Tibial nerve (tissue), 4 donors: Measurements from ENCODE around the gene SKAP2. TPM values are rescaled to one million over a fixed set of nuclear protein-coding genes. Genes with fewer than 3 reads are reported as not detected.

ENCODE experiments used
- DNase-seq, 2 donors: peaks; one replicate each; pipeline ENCODE4 v3.0.0-alpha.2; 2019; ENCODE audit warnings: low spot score in 2 of 2
- H3K27ac ChIP-seq, 4 donors: fragments of 200-600 bp; sonication (generic) in 3 of 4; one replicate each; pipeline ENCODE4 v1.5.1; 2017 to 2019; ENCODE audit warnings: mild to moderate bottlenecking in 1 of 4
- H3K27me3 ChIP-seq, 2 donors: fragments of 200-600 bp; sonication (generic) in 1 of 2; one replicate each; pipeline versions ENCODE4 v1.5.1 to v1.6.0; 2017 to 2019
- H3K36me3 ChIP-seq, 3 donors: fragments of 200-600 bp; sonication (generic); one replicate each; pipeline ENCODE4 v1.5.1; 2018 to 2019
- H3K4me1 ChIP-seq, 4 donors: fragments of 200-600 bp; sonication (generic) in 3 of 4; one replicate each; pipeline ENCODE4 v1.5.1; 2017 to 2019
- H3K4me3 ChIP-seq, 4 donors: fragments of 200-600 bp; sonication (generic) in 3 of 4; one replicate each; pipeline ENCODE4 v1.5.1; 2017 to 2019; ENCODE audit warnings: mild to moderate bottlenecking in 1 of 4, moderate library complexity in 1 of 4
- H3K9me3 ChIP-seq, 4 donors: fragments of 200-600 bp; sonication (generic) in 3 of 4; one replicate each; pipeline ENCODE4 v1.5.1; 2017 to 2019
- CTCF ChIP-seq, 5 experiments: fragments of 200-600 bp in 3 of 5; fragments of 450-650 bp in 2 of 5; sonication (generic) in 3 of 5; IDR thresholded peaks; one replicate each; pipeline ENCODE4 v1.5.1; 2016 to 2019; ENCODE audit warnings: antibody characterized with exemption in 5 of 5, mild to moderate bottlenecking in 3 of 5, moderate library complexity in 2 of 5
- EP300 ChIP-seq, 2 donors: sonication (generic); formaldehyde crosslinking; IDR thresholded peaks; one replicate each; pipeline ENCODE4 v1.6.1; 2017; ENCODE audit warnings: antibody characterized with exemption in 2 of 2, mild to moderate bottlenecking in 1 of 2
- POLR2A ChIP-seq, 2 donors: fragments of 450-650 bp; IDR thresholded peaks; one replicate each; pipeline ENCODE4 v1.6.1; 2017; ENCODE audit warnings: antibody characterized with exemption in 2 of 2, mild to moderate bottlenecking in 2 of 2, moderate library complexity in 2 of 2
- WGBS, 2 donors: methylation state at CpG; one replicate each; pipeline ENCODE4 v1.1.5; 2018; 5-methylcytosine and 5-hydroxymethylcytosine counted together
- total RNA-seq, 4 donors: library from RNA; depleted of rRNA; stranded (reverse); fragments of >200 nt; gene quantifications; one replicate each; pipeline ENCODE4 v1.1.0, GENCODE V29; 2016

The SKAP2 gene
- total RNA-seq, 4 donors from 2014 or later = 14.1 to 33.7 (median 27.6) TPM

DNA sequence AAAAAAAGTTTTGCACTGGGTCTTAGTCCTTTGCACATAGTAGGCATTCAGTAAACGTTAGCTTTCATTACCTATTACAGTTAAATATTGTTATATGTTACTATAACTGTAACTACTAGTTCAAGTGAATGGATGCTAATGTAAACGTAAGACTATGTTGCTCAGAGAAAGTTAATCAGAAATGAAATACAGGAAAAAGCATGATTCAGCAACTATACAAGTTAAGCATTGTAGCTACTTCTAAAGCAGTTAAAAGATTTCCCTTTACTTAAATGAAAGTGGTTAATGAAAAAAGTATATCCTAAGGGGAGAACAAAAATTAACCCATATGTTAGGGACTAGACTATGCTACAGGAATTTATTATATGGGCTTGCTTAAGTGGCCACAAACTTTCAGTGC is 121.2 kb downstream of the SKAP2 start:
- Histone ChIP-seq H3K4me3 (no peak overlapping the region), H3K36me3 (peaks cover 0 to 7% (median 0%) of the 10 kb centered on the region in 3 donors), H3K27ac (no peak overlapping the region), H3K27me3 (no peaks in the 10 kb centered on the region), H3K9me3 (no peaks in the 10 kb centered on the region), H3K4me1 (no peaks in the 10 kb centered on the region)
- WGBS, 2 donors = 62 to 74% methylated on average over 2 of the region's 2 CpGs
- no peak for DNase-seq
- no peak for TF ChIP-seq POLR2A (IDR thresholded peaks at IDR 0.05)

GRCh38 chr7:26735976-26736600 is 128.3 kb downstream of the SKAP2 start:
- no peak for DNase-seq
- Histone ChIP-seq H3K36me3 (peaks cover 0 to 25% (median 0%) of the 10 kb centered on the region in 3 donors), H3K27ac (no peak overlapping the region), H3K4me3 (no peak overlapping the region), H3K27me3 (no peaks in the 10 kb centered on the region), H3K9me3 (no peaks in the 10 kb centered on the region), H3K4me1 (no peaks in the 10 kb centered on the region)
- 53 to 74% methylated on average over 2 of the region's 2 CpGs for WGBS, 2 donors
- TF ChIP-seq CTCF (IDR thresholded peaks at IDR 0.05) (no peak), POLR2A (IDR thresholded peaks at IDR 0.05) (no peak), EP300 (IDR thresholded peaks at IDR 0.05) (no peak)

- H3K4me3 ChIP-seq = no peak overlapping the region
- H3K9me3 ChIP-seq = no peaks in the 10 kb centered on the region
- no peaks in the 10 kb centered on the region for H3K27me3 ChIP-seq
- 82 to 85% methylated on average over 2 of the region's 2 CpGs for WGBS, 2 donors
- no peaks in the 10 kb centered on the region for H3K4me1 ChIP-seq
- peaks cover 0 to 3% (median 0%) of the 10 kb centered on the region in 3 donors for H3K36me3 ChIP-seq
- no peak overlapping the region for H3K27ac ChIP-seq
- TF ChIP-seq POLR2A (IDR thresholded peaks at IDR 0.05) (no peak), CTCF (IDR thresholded peaks at IDR 0.05) (no peak), EP300 (IDR thresholded peaks at IDR 0.05) (no peak)
- no peak for DNase-seq
Measured at GRCh38 chr7:26729150-26729775, 135.1 kb downstream of the SKAP2 start.

GRCh38 chr7:26726051-26726450 is 138.3 kb downstream of the SKAP2 start:
- Histone ChIP-seq H3K27me3 (no peaks in the 10 kb centered on the region), H3K36me3 (no peaks in the 10 kb centered on the region), H3K27ac (no peak overlapping the region), H3K9me3 (no peaks in the 10 kb centered on the region), H3K4me1 (no peaks in the 10 kb centered on the region), H3K4me3 (no peak overlapping the region)
- TF ChIP-seq EP300 (IDR thresholded peaks at IDR 0.05) = no peak
- TF ChIP-seq CTCF (IDR thresholded peaks at IDR 0.05) = no peak
- TF ChIP-seq POLR2A (IDR thresholded peaks at IDR 0.05) = no peak
- 41 to 53% methylated on average over 1 of the region's 1 CpG for WGBS, 2 donors
- no peak for DNase-seq

- TF ChIP-seq CTCF (IDR thresholded peaks at IDR 0.05) (no peak), EP300 (IDR thresholded peaks at IDR 0.05) (no peak), POLR2A (IDR thresholded peaks at IDR 0.05) (no peak)
- H3K27ac ChIP-seq = no peak overlapping the region
- 19 to 25% methylated on average over 2 of the region's 2 CpGs for WGBS, 2 donors
- no peak for DNase-seq
- no peak overlapping the region for H3K4me3 ChIP-seq
- H3K36me3 ChIP-seq = no peaks in the 10 kb centered on the region
- H3K27me3 ChIP-seq = no peaks in the 10 kb centered on the region
- no peaks in the 10 kb centered on the region for H3K9me3 ChIP-seq
- no peaks in the 10 kb centered on the region for H3K4me1 ChIP-seq
Measured at GRCh38 chr7:26724795-26725194, 139.6 kb downstream of the SKAP2 start.
